COR-L47 (cell line): ENCODE data around the gene NXPH3.
A peak's percentile ranks its signal among the peaks of the same experiment; 100 is the strongest.
"Not testable (repeated sequence)": the region's sequence is repeated elsewhere in the genome, so short reads cannot be mapped to it uniquely, and the experiment has no call there.

ENCODE experiments used
- DNase-seq: peaks from one replicate; lab custom pipeline; 2025; lab: John Stamatoyannopoulos, UW

The NXPH3 gene

GRCh38 chr17:49575679-49576087, at the start of gene NXPH3:
TSS of gene NXPH3 (plus strand) at chr17:49575871. CDS start at chr17:49576220, 349 bp downstream.
- DNase-seq, result peak; percentile 42

- no peak for DNase-seq
These were observed 47.6 kb upstream of the NXPH3 start for GRCh38 chr17:49527927-49528651.

GRCh38 chr17:49528966-49529365, 46.7 kb upstream of the NXPH3 start:
- no peak for DNase-seq

DNA sequence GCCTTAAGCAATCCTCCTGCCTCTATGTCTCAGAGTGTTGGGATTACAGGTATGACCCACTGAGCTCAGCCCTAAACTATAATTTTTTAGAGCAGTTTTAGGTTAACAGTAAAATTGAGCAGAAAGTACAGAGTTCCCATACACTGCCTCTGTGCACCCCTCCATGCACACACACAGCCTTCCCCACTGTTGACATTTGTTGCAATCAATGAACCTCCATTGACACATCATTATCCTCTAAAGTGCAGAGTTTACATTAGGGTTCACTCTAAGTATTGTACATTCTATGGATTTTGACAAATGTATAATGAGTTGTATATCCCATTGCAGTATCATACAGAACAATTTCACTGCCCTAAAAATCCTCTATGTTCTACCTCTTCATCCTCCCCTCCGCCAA, 45.6 kb upstream of the NXPH3 start:
- no peak for DNase-seq

GRCh38 chr17:49543860-49544259, 31.8 kb upstream of the NXPH3 start:
- no peak for DNase-seq

- DNase-seq, result no peak
These were observed 30.5 kb upstream of the NXPH3 start for GRCh38 chr17:49545007-49545660.

DNA sequence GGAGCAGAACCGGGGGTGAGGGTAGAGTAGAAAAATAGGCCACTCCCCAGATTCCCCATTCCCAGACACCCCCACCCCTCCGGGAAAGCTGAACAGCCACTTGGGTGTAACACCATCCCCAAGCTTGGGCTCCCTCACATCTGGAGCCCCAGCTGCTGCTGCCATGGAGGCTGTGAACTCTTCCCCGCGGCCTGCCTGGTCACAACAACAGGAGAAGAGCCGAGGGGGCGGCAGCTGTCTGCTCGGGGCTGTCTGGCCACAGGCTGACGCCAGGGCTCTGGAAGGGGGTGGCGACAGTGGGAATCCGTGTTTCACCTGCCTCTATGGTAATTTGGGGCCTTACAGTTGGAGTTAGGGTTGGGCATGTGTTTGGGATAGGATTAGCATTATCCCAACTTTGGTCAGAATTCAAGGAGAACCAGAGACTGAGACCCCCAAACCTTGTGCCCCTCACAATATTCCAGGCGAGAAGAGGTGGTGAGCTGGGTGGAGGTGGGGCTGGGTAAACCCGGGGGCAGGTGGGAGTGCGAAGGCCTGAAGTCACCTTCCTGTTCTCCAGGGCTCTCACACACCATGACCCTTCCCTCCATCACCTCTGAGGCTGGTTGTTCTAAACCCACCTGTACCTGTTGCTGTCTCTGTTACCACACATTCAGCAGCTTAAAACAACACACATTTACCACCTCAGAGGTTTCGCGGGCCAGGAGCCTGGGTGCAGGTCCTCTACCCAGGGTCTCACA, 29.7 kb upstream of the NXPH3 start:
- no peak for DNase-seq

DNA sequence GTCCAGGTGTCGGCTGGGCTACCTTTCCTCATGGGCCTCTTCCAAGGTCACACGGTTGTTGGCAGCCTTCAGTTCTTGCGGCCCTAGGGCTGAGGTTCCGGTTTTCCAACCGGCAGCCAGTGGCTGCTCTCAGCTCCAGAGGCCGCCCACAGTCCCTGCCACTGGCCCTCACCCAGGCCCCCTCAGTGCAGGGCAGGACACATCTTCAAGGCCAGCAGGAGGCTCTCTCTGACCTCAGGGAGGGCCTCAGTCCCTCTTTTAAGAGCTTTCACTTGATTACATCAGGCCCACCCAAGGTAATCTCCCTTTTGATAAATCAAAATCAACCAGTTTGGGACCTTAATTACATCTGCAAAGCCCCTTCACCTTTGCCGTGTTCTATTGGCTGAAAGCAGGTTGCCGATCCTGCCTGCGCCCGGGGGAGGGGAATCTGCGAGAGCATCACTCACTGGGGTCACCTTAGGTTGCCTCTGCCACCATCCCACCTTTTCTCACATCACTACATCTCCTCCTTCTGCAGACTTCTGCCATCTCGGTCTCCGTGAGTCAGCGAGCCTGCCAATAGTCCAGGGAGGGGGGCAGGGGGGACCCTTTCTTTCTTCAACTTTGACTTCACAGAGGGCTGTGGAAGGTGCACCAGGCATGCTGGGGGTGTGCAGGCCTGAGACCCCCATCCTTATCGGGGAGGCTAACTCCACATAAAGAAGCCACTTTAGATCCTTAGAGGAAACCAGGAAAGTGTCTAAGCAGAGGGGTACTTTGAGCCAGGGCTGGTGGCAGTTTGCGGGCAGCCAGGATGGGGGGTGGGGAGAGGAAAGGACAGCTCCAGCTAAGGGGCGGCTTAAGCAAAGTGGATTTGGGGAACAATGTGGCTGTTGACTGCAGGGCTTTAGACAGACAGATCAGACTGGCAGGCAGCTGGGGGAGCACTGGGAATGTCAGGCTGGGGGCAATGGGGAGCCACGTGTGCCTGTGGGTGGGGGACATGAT, 28.8 kb upstream of the NXPH3 start:
- DNase-seq, result no peak

- DNase-seq, result no peak
These were observed 28.1 kb upstream of the NXPH3 start for GRCh38 chr17:49547566-49547965.

- DNase-seq, result no peak
These were observed 27.6 kb upstream of the NXPH3 start for GRCh38 chr17:49548051-49548505.

- DNase-seq, result no peak
These were observed 27.0 kb upstream of the NXPH3 start for GRCh38 chr17:49548506-49549310.

DNA sequence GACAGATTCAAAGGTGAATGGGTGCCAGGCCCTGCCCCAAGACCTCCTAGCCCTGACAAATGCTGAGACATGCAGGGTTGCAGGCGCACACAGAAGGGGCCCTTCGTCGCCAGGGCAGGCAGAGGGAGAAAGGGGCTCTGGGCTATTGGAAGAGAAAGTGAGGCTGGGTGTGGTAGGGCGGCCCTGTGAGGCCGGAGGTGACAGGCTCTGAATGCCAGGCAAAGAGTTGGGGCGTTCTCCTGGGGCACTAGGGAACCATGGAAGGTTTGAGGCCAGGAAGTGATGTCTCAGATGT, 26.4 kb upstream of the NXPH3 start:
- no peak for DNase-seq

DNA sequence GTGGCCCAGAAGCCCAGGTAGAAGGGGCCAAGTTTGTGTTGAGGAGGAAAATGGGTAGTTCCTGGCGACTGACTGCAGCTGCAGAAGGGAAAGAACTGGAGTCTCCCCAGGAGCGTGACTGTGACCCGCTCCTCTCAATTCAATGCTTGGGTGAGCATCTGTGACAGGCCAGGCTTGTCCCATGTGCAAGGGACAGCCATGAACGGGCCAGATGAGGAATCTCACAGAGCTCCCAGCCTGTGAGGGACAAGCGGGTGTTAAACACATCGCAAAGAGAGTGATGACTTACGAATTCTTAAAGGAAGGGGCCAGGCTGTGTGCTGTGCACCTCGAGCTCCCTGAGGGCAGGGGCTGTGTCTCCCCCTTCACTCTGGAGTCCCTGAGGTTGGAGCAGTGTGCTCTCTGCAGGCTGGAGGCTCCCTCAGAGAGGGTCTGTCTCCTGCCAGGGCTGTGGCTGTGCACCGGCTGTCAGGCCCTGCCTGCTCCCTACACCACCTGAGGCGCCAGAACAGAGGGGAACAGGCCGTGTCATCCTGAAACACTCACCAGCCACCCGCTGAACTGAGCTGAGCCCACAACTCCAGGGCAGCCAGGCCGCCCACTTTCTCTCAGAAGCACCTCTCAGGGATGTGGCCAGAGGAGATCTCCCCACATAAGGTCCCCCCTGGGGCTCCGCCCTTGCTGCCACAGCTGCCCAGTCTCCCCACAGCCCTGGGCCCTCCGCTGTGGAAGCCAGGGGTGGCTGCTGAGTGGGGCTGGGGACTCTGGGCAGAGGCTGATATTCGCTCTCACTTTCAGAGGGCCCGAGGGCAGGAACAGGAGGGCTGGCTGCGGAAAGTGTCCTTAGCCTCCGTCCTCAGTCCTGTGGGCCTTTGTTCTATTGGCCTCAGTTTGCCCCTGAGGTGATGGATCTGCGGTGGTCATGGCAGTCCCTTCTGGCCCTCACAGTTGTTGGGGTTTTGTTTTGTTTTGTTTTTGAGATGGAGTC, 25.7 kb upstream of the NXPH3 start:
- no peak for DNase-seq

DNA sequence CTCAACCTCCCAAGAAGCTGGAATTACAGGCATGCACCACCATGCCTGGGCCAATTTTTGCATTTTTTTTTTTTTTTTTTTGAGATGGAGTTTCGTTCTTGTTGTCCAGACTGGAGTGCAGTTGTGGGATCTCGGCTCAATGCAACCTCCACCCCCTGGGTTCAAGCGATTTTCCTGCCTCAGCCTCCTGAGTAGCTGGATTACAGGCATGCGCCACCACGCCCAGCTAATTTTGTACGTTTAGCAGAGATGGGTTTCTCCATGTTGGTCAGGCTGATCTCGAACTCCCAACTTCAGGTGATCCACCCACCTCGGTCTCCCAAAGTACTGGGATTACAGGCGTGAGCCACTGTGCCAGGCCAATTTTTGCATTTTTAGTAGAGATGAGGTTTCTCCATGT, 24.9 kb upstream of the NXPH3 start:
- not testable (repeated sequence) for DNase-seq

- DNase-seq, result no peak
These were observed 24.2 kb upstream of the NXPH3 start for GRCh38 chr17:49551221-49552069.

DNA sequence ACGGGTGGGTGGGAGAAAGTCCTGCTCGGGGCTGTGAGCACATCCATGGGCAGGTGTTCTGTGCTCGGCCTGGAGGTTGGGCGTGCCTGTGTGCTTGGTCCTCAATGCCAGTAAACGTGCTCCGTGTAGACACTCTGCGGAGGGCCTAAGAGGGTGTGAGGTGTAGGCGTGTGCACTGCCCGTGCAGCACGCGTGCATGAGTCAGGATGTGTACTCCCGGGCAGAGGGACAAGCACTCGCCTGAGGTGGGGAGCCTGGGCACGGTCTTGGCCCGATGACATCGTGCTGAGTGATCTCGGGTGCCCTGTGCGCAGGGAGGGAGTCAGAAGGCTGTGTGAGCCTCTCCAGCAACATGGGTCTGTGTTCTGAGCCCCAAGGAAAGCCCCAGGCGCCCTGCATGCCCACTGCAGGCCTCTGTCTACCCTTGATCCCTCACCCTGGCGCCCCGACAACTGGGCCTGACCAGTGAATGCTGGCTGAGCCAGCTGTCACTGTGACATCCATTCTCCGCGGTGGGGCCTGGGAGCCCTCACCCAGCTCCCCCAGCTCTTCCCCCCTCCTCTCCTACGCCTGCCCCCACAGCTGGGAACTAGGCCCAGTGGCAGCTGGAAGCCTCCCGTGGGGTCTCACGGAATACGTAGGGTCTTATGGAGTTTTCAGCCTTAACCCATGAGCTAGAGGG, 23.5 kb upstream of the NXPH3 start:
- DNase-seq, result no peak

- DNase-seq, result no peak
These were observed 21.9 kb upstream of the NXPH3 start for GRCh38 chr17:49553676-49554335.
